Smooth muscle cell (in vitro differentiated cells): ENCODE data around the gene HADH. TPM values are rescaled to one million over a fixed set of nuclear protein-coding genes. Genes with fewer than 3 reads are reported as not detected.

Source experiments
- DNase-seq: peaks from one replicate; lab custom pipeline; 2025; ENCODE audit not compliant: unreplicated experiment; lab: John Stamatoyannopoulos, UW
- H2AFZ ChIP-seq: fragments of 200-600 bp; sonication (generic); 2 replicates; pipeline ENCODE4 v1.6.0; 2016; ENCODE audit warnings: antibody characterized with exemption, low read depth, mild to moderate bottlenecking
- H3F3A ChIP-seq: fragments of 200-600 bp; sonication (generic); 2 replicates; pipeline ENCODE4 v1.6.0; 2017; ENCODE audit warnings: antibody characterized with exemption, low read depth
- H3K27ac ChIP-seq: fragments of 200-600 bp; sonication (generic); 2 replicates; pipeline ENCODE4 v1.5.1; 2016; ENCODE audit warnings: low read depth, mild to moderate bottlenecking
- H3K27me3 ChIP-seq: fragments of 200-600 bp; sonication (generic); 2 replicates; pipeline ENCODE4 v1.6.1; 2016; ENCODE audit warnings: low read depth, mild to moderate bottlenecking
- H3K36me3 ChIP-seq: fragments of 200-600 bp; sonication (generic); 2 replicates; pipeline ENCODE4 v1.5.1; 2016; ENCODE audit warnings: low read depth
- H3K4me1 ChIP-seq: fragments of 200-600 bp; sonication (generic); 2 replicates; pipeline ENCODE4 v1.5.1; 2016; ENCODE audit warnings: low read depth
- H3K4me2 ChIP-seq: fragments of 200-600 bp; sonication (generic); 2 replicates; pipeline ENCODE4 v1.6.0; 2016; ENCODE audit warnings: mild to moderate bottlenecking
- H3K4me3 ChIP-seq: fragments of 200-600 bp; sonication (generic); 2 replicates; pipeline ENCODE4 v1.5.1; 2016; ENCODE audit warnings: mild to moderate bottlenecking
- H3K79me2 ChIP-seq: fragments of 200-600 bp; sonication (generic); 2 replicates; pipeline ENCODE4 v1.6.0; 2016; ENCODE audit warnings: low read depth, mild to moderate bottlenecking
- H3K9ac ChIP-seq: fragments of 200-600 bp; sonication (generic); 2 replicates; pipeline ENCODE4 v1.6.0; 2016; ENCODE audit warnings: low read depth
- H3K9me3 ChIP-seq: fragments of 200-600 bp; sonication (generic); replicated peaks from 2 replicates; pipeline ENCODE4 v1.5.1; 2016; ENCODE audit warnings: low read depth
- H4K20me1 ChIP-seq: fragments of 200-600 bp; sonication (generic); 2 replicates; pipeline ENCODE4 v1.6.0; 2016; ENCODE audit warnings: low read depth
- CTCF ChIP-seq: fragments of 200-600 bp; sonication (generic); IDR thresholded peaks from 2 replicates; pipeline ENCODE4 v1.5.1; 2017; ENCODE audit warnings: borderline replicate concordance, mild to moderate bottlenecking, antibody characterized with exemption; ENCODE audit not compliant: insufficient read depth, poor library complexity, severe bottlenecking
- WGBS: methylation state at CpG from one replicate; pipeline ENCODE4 v1.1.7; 2016; ENCODE audit warnings: low lambda C conversion rate; 5-methylcytosine and 5-hydroxymethylcytosine counted together
- polyA plus RNA-seq: library from polyadenylated mRNA; unstranded; fragments of >200 nt; fragmentation: Nextera tagmentation; extraction: Ambion mirVana; gene quantifications from 2 replicates; pipeline ENCODE4 v1.2.1, GENCODE V29; 2016
- total RNA-seq: library from RNA; depleted of rRNA; stranded (reverse); fragments of >200 nt; gene quantifications from 2 replicates; pipeline ENCODE4 v1.2.3, GENCODE V29; 2014

Gene HADH
- total and polyA plus RNA-seq, 2 experiments from 2014 or later, result 18.2 to 44.2 TPM

GRCh38 chr4:107994894-107995293 is 5.2 kb downstream of the HADH start:
- no peak for DNase-seq
- Histone ChIP-seq H3K4me2 (no peak overlapping the region), H3K36me3 (no peaks in the 10 kb centered on the region), H4K20me1 (peaks cover 35% of the 10 kb centered on the region), H2AFZ (no peak overlapping the region), H3F3A (peaks cover 12% of the 10 kb centered on the region), H3K4me3 (no peak overlapping the region), H3K27me3 (no peaks in the 10 kb centered on the region), H3K79me2 (peaks cover 30% of the 10 kb centered on the region), H3K4me1 (peaks cover 21% of the 10 kb centered on the region), H3K9ac (no peak overlapping the region), H3K27ac (no peak overlapping the region), H3K9me3 (no peaks in the 10 kb centered on the region)
- TF ChIP-seq CTCF, result no peak

- peaks cover 12% of the 10 kb centered on the region for H3F3A ChIP-seq
- no peaks in the 10 kb centered on the region for H3K36me3 ChIP-seq
- peaks cover 27% of the 10 kb centered on the region for H3K79me2 ChIP-seq
- H3K4me2 ChIP-seq, result peak overlapping the region; percentile 47
- no peak overlapping the region for H3K4me3 ChIP-seq
- H3K27me3 ChIP-seq, result no peaks in the 10 kb centered on the region
- no peak for TF ChIP-seq CTCF
- H4K20me1 ChIP-seq, result peaks cover 31% of the 10 kb centered on the region
- peaks cover 7% of the 10 kb centered on the region for H3K4me1 ChIP-seq
- WGBS, result 7% methylated on average over 5 of the region's 5 CpGs
- H3K9me3 ChIP-seq, result no peaks in the 10 kb centered on the region
- peak overlapping the region; percentile 83 for H3K27ac ChIP-seq
- peak; percentile 3 for DNase-seq
- no peak overlapping the region for H2AFZ ChIP-seq
- H3K9ac ChIP-seq, result peak overlapping the region; percentile 28
Observed at GRCh38 chr4:107996949-107997788, 7.5 kb downstream of the HADH start.

- Histone ChIP-seq H3K4me1 (peaks cover 6% of the 10 kb centered on the region), H3K27ac (peak overlapping the region; percentile 83), H3K9me3 (no peaks in the 10 kb centered on the region), H3F3A (peaks cover 12% of the 10 kb centered on the region), H3K4me2 (peak overlapping the region; percentile 47), H3K9ac (peak overlapping the region; percentile 28), H3K79me2 (peaks cover 24% of the 10 kb centered on the region), H3K36me3 (no peaks in the 10 kb centered on the region), H2AFZ (no peak overlapping the region), H3K27me3 (no peaks in the 10 kb centered on the region), H4K20me1 (peaks cover 26% of the 10 kb centered on the region), H3K4me3 (no peak overlapping the region)
- no peak for DNase-seq
- TF ChIP-seq CTCF, result no peak
- 65% methylated on average over 2 of the region's 2 CpGs for WGBS
Observed at GRCh38 chr4:107997794-107998193, 8.1 kb downstream of the HADH start.

- no peak overlapping the region for H2AFZ ChIP-seq
- H3K36me3 ChIP-seq, result no peaks in the 10 kb centered on the region
- no peak overlapping the region for H3K4me3 ChIP-seq
- H3K9me3 ChIP-seq, result no peaks in the 10 kb centered on the region
- no peak overlapping the region for H3K27ac ChIP-seq
- H3K79me2 ChIP-seq, result peaks cover 14% of the 10 kb centered on the region
- no peak overlapping the region for H3K4me2 ChIP-seq
- WGBS, result 88% methylated on average over 2 of the region's 2 CpGs
- H4K20me1 ChIP-seq, result peaks cover 10% of the 10 kb centered on the region
- no peaks in the 10 kb centered on the region for H3K27me3 ChIP-seq
- peaks cover 12% of the 10 kb centered on the region for H3F3A ChIP-seq
- H3K4me1 ChIP-seq, result peaks cover 6% of the 10 kb centered on the region
- TF ChIP-seq CTCF, result no peak
- no peak overlapping the region for H3K9ac ChIP-seq
- no peak for DNase-seq
Observed at GRCh38 chr4:107999932-108000539, 10.3 kb downstream of the HADH start.
